Erythroblast (primary cell): Measurements from ENCODE around the gene PKP3.

Source experiments
- GATA1 ChIP-seq: IDR thresholded peaks from 2 replicates; pipeline ENCODE4 v1.6.1; 2011; ENCODE audit warnings: low read depth, mild to moderate bottlenecking, control low read depth, low read length, moderate library complexity
- POLR2A ChIP-seq: IDR thresholded peaks from 2 replicates; pipeline ENCODE4 v1.6.1; 2011; ENCODE audit warnings: mild to moderate bottlenecking, low read length

DNA sequence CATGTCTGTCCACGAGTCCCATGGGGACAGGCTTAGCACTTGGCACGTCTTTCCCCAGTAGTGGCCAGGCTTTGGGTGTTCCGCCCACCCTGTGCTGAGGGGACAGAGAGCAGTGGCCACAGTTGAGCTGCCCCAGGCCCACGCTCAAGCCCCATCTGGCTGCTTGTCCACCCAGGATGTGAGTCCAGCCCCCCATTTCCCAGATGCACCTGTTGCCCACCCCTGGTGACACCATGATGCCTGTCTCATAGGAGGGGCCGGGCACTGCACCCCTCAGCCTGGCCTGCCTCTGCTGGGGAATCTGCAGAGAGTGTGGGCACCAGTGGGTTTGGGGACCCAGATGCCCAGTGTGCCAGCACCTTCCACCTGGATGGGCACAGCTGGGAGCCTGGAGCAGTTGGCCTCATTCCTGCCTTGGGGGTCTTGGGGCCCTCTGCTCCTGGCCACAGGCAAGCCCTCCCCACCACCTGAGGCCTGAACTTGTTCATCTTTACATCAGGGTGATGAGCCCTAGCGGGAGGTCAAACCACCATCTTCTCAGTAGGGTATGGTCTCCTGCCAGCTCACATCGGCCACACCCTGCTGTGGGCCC is 15.1 kb downstream of the PKP3 start:
- TF ChIP-seq POLR2A (no peak), GATA1 (no peak)
